SK-N-SH (cell line): Measurements from ENCODE around the gene TTC27. TPM values are rescaled to one million over a fixed set of nuclear protein-coding genes. Genes with fewer than 3 reads are reported as not detected.
A peak's percentile ranks its signal among the peaks of the same experiment; 100 is the strongest.

Experiments
- CTCF ChIA-PET: fragments of 300-600, 350-600 bp; formaldehyde crosslinking; extraction: SDS; loops from one replicate; lab custom pipeline; 2021; lab: Yijun Ruan, JAX
- POLR2A ChIA-PET: fragments of 350-600 bp; sonication (Branson Sonifier 250); formaldehyde crosslinking; extraction: SDS; loops from one replicate; lab custom pipeline; 2020; ENCODE audit warnings: antibody characterized with exemption, inconsistent platforms; lab: Yijun Ruan, JAX
- DNase-seq: peaks from one replicate; pipeline ENCODE4 v3.0.0; 2012
- H2AFZ ChIP-seq: fragments of 200-600 bp; sonication (generic); 2 replicates; pipeline ENCODE4 v1.8.1; 2016; ENCODE audit warnings: antibody characterized with exemption, mild to moderate bottlenecking, low read depth
- H3F3A ChIP-seq: fragments of 200-600 bp; sonication (generic); replicated peaks from 2 replicates; pipeline ENCODE3; 2016; ENCODE audit warnings: antibody characterized with exemption, mild to moderate bottlenecking; ENCODE audit not compliant: insufficient read depth
- H3K27ac ChIP-seq, 2 experiments: fragments of 200-500 bp in 1 of 2; fragments of 200-600 bp in 1 of 2; sonication (Bioruptor generic) in 1 of 2; sonication (generic), shearing (Covaris generic) in 1 of 2; 2 replicates each; pipeline versions ENCODE4 v1.5.1 to v1.6.1; 2014 to 2016; ENCODE audit warnings: low read depth in 2 of 2, inconsistent platforms in 1 of 2, low read length in 1 of 2, mild to moderate bottlenecking in 1 of 2, mixed read lengths in 1 of 2
- H3K27me3 ChIP-seq: fragments of 200-600 bp; sonication (generic), shearing (Covaris generic); 2 replicates; pipeline ENCODE4 v1.6.1; 2016; ENCODE audit warnings: mixed run types; ENCODE audit not compliant: insufficient read depth
- H3K36me3 ChIP-seq, 2 experiments: fragments of 200-500 bp in 1 of 2; fragments of 200-600 bp in 1 of 2; sonication (Bioruptor generic) in 1 of 2; sonication (generic) in 1 of 2; replicated peaks in 1 of 2; 2 replicates each; pipeline versions ENCODE3 to v1.5.1; 2014 to 2016; ENCODE audit warnings: low read length in 1 of 2, mild to moderate bottlenecking in 1 of 2; ENCODE audit not compliant: insufficient read depth in 2 of 2, control insufficient read depth in 1 of 2
- H3K4me1 ChIP-seq, 2 experiments: fragments of 200-500 bp in 1 of 2; fragments of 200-600 bp in 1 of 2; sonication (Bioruptor generic) in 1 of 2; sonication (generic), shearing (Covaris generic) in 1 of 2; 2 replicates each; pipeline versions ENCODE4 v1.5.1 to v1.6.1; 2014 to 2016; ENCODE audit warnings: low read depth in 1 of 2, low read length in 1 of 2, mixed run types in 1 of 2; ENCODE audit not compliant: insufficient read depth in 2 of 2, control insufficient read depth in 1 of 2
- H3K4me2 ChIP-seq: fragments of 200-600 bp; sonication (generic), shearing (Covaris generic); 2 replicates; pipeline ENCODE4 v1.6.1; 2017; ENCODE audit warnings: mixed run types
- H3K4me3 ChIP-seq, 2 experiments: fragments of 200-500 bp in 1 of 2; fragments of 200-600 bp in 1 of 2; sonication (Bioruptor generic) in 1 of 2; sonication (generic), shearing (Covaris generic) in 1 of 2; 2 replicates each; pipeline versions ENCODE4 v1.5.1 to v1.8.1; 2014 to 2016; ENCODE audit warnings: low read depth in 2 of 2, inconsistent platforms in 1 of 2, low read length in 1 of 2, mild to moderate bottlenecking in 1 of 2, mixed read lengths in 1 of 2, moderate library complexity in 1 of 2
- H3K79me2 ChIP-seq: fragments of 200-600 bp; sonication (generic); 2 replicates; pipeline ENCODE4 v1.8.1; 2017; ENCODE audit warnings: mild to moderate bottlenecking; ENCODE audit not compliant: insufficient read depth
- H3K9ac ChIP-seq: fragments of 200-600 bp; sonication (generic); 2 replicates; pipeline ENCODE4 v1.6.1; 2017; ENCODE audit warnings: mixed run types
- H3K9me2 ChIP-seq: fragments of 200-600 bp; sonication (generic); 2 replicates; pipeline ENCODE4 v1.6.1; 2017; ENCODE audit warnings: mixed run types
- H3K9me3 ChIP-seq: fragments of 200-600 bp; sonication (generic); 2 replicates; pipeline ENCODE4 v1.6.1; 2017; ENCODE audit warnings: mixed run types, mild to moderate bottlenecking, moderate library complexity
- H4K20me1 ChIP-seq: fragments of 200-600 bp; sonication (generic); 2 replicates; pipeline ENCODE4 v1.6.1; 2017; ENCODE audit warnings: mild to moderate bottlenecking, mixed run types; ENCODE audit not compliant: insufficient read depth
- CHD2 ChIP-seq: fragments of 150-350 bp; IDR thresholded peaks from 2 replicates; pipeline ENCODE4 v1.6.1; 2018; ENCODE audit warnings: low read length; ENCODE audit not compliant: partially characterized antibody
- EZH2phosphoT487 ChIP-seq: fragments of 200-600 bp; sonication (generic); IDR thresholded peaks from 2 replicates; pipeline ENCODE4 v1.6.1; 2017; ENCODE audit warnings: low read depth, mixed run types, mild to moderate bottlenecking, antibody characterized with exemption, moderate library complexity, borderline replicate concordance
- FOXJ3 ChIP-seq: sonication (generic); formaldehyde crosslinking; IDR thresholded peaks from 2 replicates; pipeline ENCODE4 v1.5.1; 2020; ENCODE audit warnings: mild to moderate bottlenecking, missing genetic modification reagents
- GABPA ChIP-seq: IDR thresholded peaks from 2 replicates; pipeline ENCODE4 v1.4.0; 2012; ENCODE audit warnings: low read depth, mild to moderate bottlenecking
- JUND ChIP-seq: IDR thresholded peaks from 2 replicates; pipeline ENCODE4 v1.4.0; 2012
- MAX ChIP-seq: IDR thresholded peaks from 2 replicates; pipeline ENCODE4 v1.4.0; 2012; ENCODE audit warnings: low read depth
- MEF2A ChIP-seq: IDR thresholded peaks from 2 replicates; pipeline ENCODE4 v1.4.0; 2012; ENCODE audit warnings: low read depth, borderline replicate concordance
- NFIC ChIP-seq: IDR thresholded peaks from 2 replicates; pipeline ENCODE4 v1.4.0; 2012; ENCODE audit warnings: borderline replicate concordance
- POLR2AphosphoS5 ChIP-seq: IDR thresholded peaks from 2 replicates; pipeline ENCODE4 v1.6.1; 2012; ENCODE audit warnings: low read depth, low read length
- RAD21 ChIP-seq: IDR thresholded peaks from 2 replicates; pipeline ENCODE4 v1.6.1; 2012; ENCODE audit warnings: mild to moderate bottlenecking, low read length
- SIN3A ChIP-seq: IDR thresholded peaks from 2 replicates; pipeline ENCODE4 v1.6.1; 2012; ENCODE audit warnings: low read depth, mild to moderate bottlenecking, low read length, moderate library complexity, borderline replicate concordance
- TAF1 ChIP-seq: IDR thresholded peaks from 2 replicates; pipeline ENCODE4 v1.6.1; 2012; ENCODE audit warnings: low read depth, mild to moderate bottlenecking, low read length, moderate library complexity, borderline replicate concordance
- TCF12 ChIP-seq: IDR thresholded peaks from 2 replicates; pipeline ENCODE4 v1.4.0; 2012
- YY1 ChIP-seq: IDR thresholded peaks from 2 replicates; pipeline ENCODE4 v1.4.0; 2012; ENCODE audit warnings: low read depth, mild to moderate bottlenecking
- ZBTB33 ChIP-seq: IDR thresholded peaks from 2 replicates; pipeline ENCODE4 v1.4.0; 2012; ENCODE audit warnings: low read depth, borderline replicate concordance
- WGBS: methylation state at CpG from one replicate; pipeline ENCODE4 v1.1.6; 2017; ENCODE audit warnings: low lambda C conversion rate; 5-methylcytosine and 5-hydroxymethylcytosine counted together
- polyA plus RNA-seq, 3 experiments: library from polyadenylated mRNA; depleted of rRNA; stranded (reverse); fragments of >200 nt; gene quantifications; 2 replicates each; pipeline ENCODE4 v1.2.3, GENCODE V29; 2012

Gene TTC27
- polyA plus RNA-seq, 1 of the 3 experiments (the other 2 are of a cell fraction), result 14.4 TPM

- Histone ChIP-seq H4K20me1 (no peaks in the 10 kb centered on the region), H3K27ac (no peak overlapping the region; a peak in 1 of 4 replicates)
These were observed 36.0 kb upstream of the TTC27 start for GRCh38 chr2:32591669-32592463.

GRCh38 chr2:32594573-32594972 is 33.3 kb upstream of the TTC27 start:
- no peak for TF ChIP-seq CHD2
- TF ChIP-seq EZH2phosphoT487, result no peak
- no peak for TF ChIP-seq TAF1
- no peak for TF ChIP-seq NFIC
- TF ChIP-seq FOXJ3, result no peak
- TF ChIP-seq TCF12, result no peak
- TF ChIP-seq MAX, result no peak
- no peak for TF ChIP-seq ZBTB33
- TF ChIP-seq JUND, result no peak
- no peak for TF ChIP-seq GABPA
- TF ChIP-seq RAD21, result no peak
- TF ChIP-seq SIN3A, result no peak
- TF ChIP-seq POLR2AphosphoS5, result no peak
- TF ChIP-seq MEF2A, result no peak
- CTCF ChIA-PET, result no interaction called here
- 92% methylated on average over 3 of the region's 3 CpGs for WGBS

More at GRCh38 chr2:32591669-32592463, 36.0 kb upstream of the TTC27 start:
- Histone ChIP-seq H3K9me2 (no peaks in the 10 kb centered on the region), H3F3A (no peaks in the 10 kb centered on the region), H3K4me2 (no peak overlapping the region), H3K4me1 (no peaks in the 10 kb centered on the region), H3K9ac (no peak overlapping the region), H3K36me3 (peaks cover 25 to 31% of the 10 kb centered on the region in 2 experiments), H3K79me2 (no peaks in the 10 kb centered on the region), H3K27me3 (no peaks in the 10 kb centered on the region), H2AFZ (no peak overlapping the region), H3K9me3 (no peaks in the 10 kb centered on the region), H3K4me3 (no peak overlapping the region)
- POLR2A ChIA-PET, result no interaction called here
- CTCF ChIA-PET, result interaction anchor here (0.6 to 2.6 kb wide), 2 partner anchors 11 to 74 kb away, joined by 3 to 9 read pairs; no protein-coding TSS in a partner anchor
- 69% methylated on average over 3 of the region's 3 CpGs for WGBS
- DNase-seq, result no peak
- TF ChIP-seq YY1, result no peak
- peak; percentile 18; the same call in 1 of the 2 replicates for TF ChIP-seq TCF12

More at GRCh38 chr2:32594573-32594972, 33.3 kb upstream of the TTC27 start:
- Histone ChIP-seq H3K36me3 (peaks cover 41 to 42% of the 10 kb centered on the region in 2 experiments), H3K27ac (no peak overlapping the region), H2AFZ (no peak overlapping the region), H4K20me1 (no peaks in the 10 kb centered on the region), H3K9ac (no peak overlapping the region), H3K79me2 (no peaks in the 10 kb centered on the region), H3K9me2 (no peaks in the 10 kb centered on the region), H3K9me3 (no peaks in the 10 kb centered on the region), H3K27me3 (no peaks in the 10 kb centered on the region), H3K4me1 (no peaks in the 10 kb centered on the region), H3K4me2 (no peak overlapping the region), H3F3A (no peaks in the 10 kb centered on the region), H3K4me3 (no peak overlapping the region)
- DNase-seq, result no peak
- POLR2A ChIA-PET, result no interaction called here
